Measurements from ENCODE around the gene SIN3A.

GRCh38 chr15:75380773-75381172 is 70.7 kb downstream of the SIN3A start:
- TF ChIP-seq CTCF (IDR thresholded peaks at IDR 0.05; ENCODE audit: low read depth, low read length, missing input control) = no peak
- TF ChIP-seq FOXA1 (IDR thresholded peaks at IDR 0.05) = no peak
- TF ChIP-seq GABPA (IDR thresholded peaks at IDR 0.05 in 1 of 2, conservative IDR thresholded peaks at IDR 0.05 in 1 of 2) = no peak
- no peak for TF ChIP-seq RAD21 (IDR thresholded peaks at IDR 0.05)
- TF ChIP-seq MAX (IDR thresholded peaks at IDR 0.05) = no peak
- no peak for TF ChIP-seq YY1 (IDR thresholded peaks at IDR 0.05)
- no peak for TF ChIP-seq RXRA (IDR thresholded peaks at IDR 0.05)
- TF ChIP-seq EGR1 (IDR thresholded peaks at IDR 0.05; ENCODE audit: low read depth in 2 of 2) = no peak
- no peak for TF ChIP-seq ZBTB33 (IDR thresholded peaks at IDR 0.05)
